CD4-positive, CD25-positive, alpha-beta regulatory T cell (primary cell): ENCODE measurements around the gene TEC. TPM values are rescaled to one million over a fixed set of nuclear protein-coding genes. Genes with fewer than 3 reads are reported as not detected.

Experiments used
- ATAC-seq, 2 donors: fragments of 150-1000 bp; cut with Tn5 transposase; one replicate each; pipeline ENCODE4 v1.10.0; 2021; ENCODE audit warnings: low read depth in 2 of 2, moderate number of reproducible peaks in 2 of 2, moderate library complexity in 1 of 2
- DNase-seq, 3 donors: peaks; one replicate each; pipeline versions ENCODE4 v3.0.0 to v3.0.0-alpha.2; 2012 to 2022; ENCODE audit warnings: mixed read lengths in 1 of 3
- H3K27ac ChIP-seq: one replicate; pipeline ENCODE4 v1.7.0; 2013; ENCODE audit warnings: mild to moderate bottlenecking, low read length; ENCODE audit not compliant: insufficient read depth, poor library complexity, severe bottlenecking
- H3K27me3 ChIP-seq: one replicate; pipeline ENCODE4 v1.7.0; 2013; ENCODE audit warnings: low read length; ENCODE audit not compliant: control insufficient read depth, insufficient read depth
- H3K36me3 ChIP-seq: one replicate; pipeline ENCODE4 v1.7.0; 2013; ENCODE audit warnings: mild to moderate bottlenecking, low read length, moderate library complexity; ENCODE audit not compliant: control insufficient read depth, insufficient read depth
- H3K4me1 ChIP-seq: 2 replicates; pipeline ENCODE4 v1.7.0; 2013; ENCODE audit warnings: mild to moderate bottlenecking, low read length; ENCODE audit not compliant: insufficient read depth, control insufficient read depth, poor library complexity, severe bottlenecking
- H3K4me3 ChIP-seq: one replicate; pipeline ENCODE4 v1.7.0; 2013; ENCODE audit warnings: low read depth, mild to moderate bottlenecking, low read length, moderate library complexity
- H3K9me3 ChIP-seq, 2 experiments: 1 replicate in 1 of 2; 2 replicates in 1 of 2; pipeline ENCODE4 v1.7.0; 2013; ENCODE audit warnings: low read length in 2 of 2, mild to moderate bottlenecking in 1 of 2, moderate library complexity in 1 of 2; ENCODE audit not compliant: control insufficient read depth in 2 of 2
- H3K27ac Mint-ChIP-seq, 3 donors: one replicate each; pipeline ENCODE4 v1.8.0; 2020 to 2022; ENCODE audit warnings: mild to moderate bottlenecking in 3 of 3, mixed read lengths in 3 of 3, moderate library complexity in 2 of 3
- H3K27me3 Mint-ChIP-seq: one replicate; pipeline ENCODE4 v1.8.0; 2022; ENCODE audit warnings: mild to moderate bottlenecking, mixed read lengths
- H3K36me3 Mint-ChIP-seq: one replicate; pipeline ENCODE4 v1.8.0; 2020; ENCODE audit warnings: mixed read lengths
- H3K4me1 Mint-ChIP-seq, 4 donors: one replicate each; pipeline ENCODE4 v1.8.0; 2020 to 2022; ENCODE audit warnings: mixed read lengths in 4 of 4, mild to moderate bottlenecking in 1 of 4
- H3K4me3 Mint-ChIP-seq, 4 donors: one replicate each; pipeline ENCODE4 v1.8.0; 2020 to 2022; ENCODE audit warnings: mild to moderate bottlenecking in 4 of 4, mixed read lengths in 4 of 4, moderate library complexity in 3 of 4
- H3K9me3 Mint-ChIP-seq, 7 donors: one replicate each; pipeline ENCODE4 v1.8.0; 2020 to 2022; ENCODE audit warnings: mixed read lengths in 7 of 7, mild to moderate bottlenecking in 3 of 7, moderate library complexity in 2 of 7
- polyA plus RNA-seq, 4 donors: library from polyadenylated mRNA; unstranded; fragments of 300-500 nt; fragmentation: Illumina TruSeq; gene quantifications; one replicate each; pipeline ENCODE4 v1.2.3, GENCODE V29; 2021
- total RNA-seq: library from RNA; stranded (reverse); gene quantifications from one replicate; pipeline ENCODE4 v1.2.3, GENCODE V29; 2022

TEC gene
- total and polyA plus RNA-seq, 5 donors from 2014 or later: 0.17 to 3.0 (median 1.2) TPM

- Mint-ChIP-seq H3K27ac (no peak overlapping the region), H3K36me3 (peaks cover 38% of the 10 kb centered on the region)
Measured at GRCh38 chr4:48090621-48091020, 179.0 kb downstream of the TEC start.

GRCh38 chr4:48085821-48086589, 183.6 kb downstream of the TEC start:
- Histone ChIP-seq H3K36me3 (peaks cover 67% of the 10 kb centered on the region), H3K4me1 (no peaks in the 10 kb centered on the region), H3K4me3 (no peak overlapping the region), H3K9me3 (no peaks in the 10 kb centered on the region), H3K27me3 (no peaks in the 10 kb centered on the region), H3K27ac (no peak overlapping the region)
- H3K27ac Mint-ChIP-seq: peak overlapping the region in 1 of 3 donors; percentile 48
- H3K4me1 Mint-ChIP-seq: peaks cover 0 to 29% (median 8%) of the 10 kb centered on the region in 4 donors
- ATAC-seq (no peak), DNase-seq (no peak)
- H3K27me3 Mint-ChIP-seq: no peaks in the 10 kb centered on the region
- no peaks in the 10 kb centered on the region for H3K9me3 Mint-ChIP-seq
- no peak overlapping the region for H3K4me3 Mint-ChIP-seq
- H3K36me3 Mint-ChIP-seq: peaks cover 46% of the 10 kb centered on the region

More at GRCh38 chr4:48090621-48091020, 179.0 kb downstream of the TEC start:
- no peaks in the 10 kb centered on the region for H3K27me3 ChIP-seq
- Mint-ChIP-seq H3K9me3 (no peaks in the 10 kb centered on the region), H3K4me1 (peaks cover 0 to 15% (median 5%) of the 10 kb centered on the region in 4 donors), H3K27me3 (no peaks in the 10 kb centered on the region), H3K4me3 (no peak overlapping the region)
- peaks cover 86% of the 10 kb centered on the region for H3K36me3 ChIP-seq
- no peak overlapping the region for H3K27ac ChIP-seq
- no peaks in the 10 kb centered on the region for H3K9me3 ChIP-seq
- no peaks in the 10 kb centered on the region for H3K4me1 ChIP-seq
- ATAC-seq: no peak
- H3K4me3 ChIP-seq: no peak overlapping the region
- no peak for DNase-seq

Other genes with a start within 250 kb of the TEC start
- gene TXK, start 135.6 kb downstream of the TEC start, total RNA-seq: 58.0 TPM
- gene TXK, start 135.6 kb downstream of the TEC start, polyA plus RNA-seq: 10 to 100 TPM; 38.3 to 77.2 (median 62.7) TPM
- gene SLAIN2, start 71.7 kb upstream of the TEC start, total RNA-seq: 82.9 TPM
- gene SLAIN2, start 71.7 kb upstream of the TEC start, polyA plus RNA-seq: 10 to 100 TPM; 23.9 to 28.4 (median 26.0) TPM
- not detected for gene SLC10A4, start 213.5 kb upstream of the TEC start, total RNA-seq
- gene SLC10A4, start 213.5 kb upstream of the TEC start, polyA plus RNA-seq: not detected
- not detected for gene ZAR1, start 220.4 kb upstream of the TEC start, total RNA-seq
- not detected for gene ZAR1, start 220.4 kb upstream of the TEC start, polyA plus RNA-seq